ENCODE results near the gene STPG4. TPM values are rescaled to one million over a fixed set of nuclear protein-coding genes. Genes with fewer than 3 reads are reported as not detected.

The STPG4 gene
- polyA plus RNA-seq, 1 of the 3 experiments (the other 2 are of a cell fraction): 0.20 TPM

GRCh38 chr2:47069628-47070154, 85.4 kb downstream of the STPG4 start:
- ChIA-PET CTCF (interaction anchor here (0.6 to 3.1 kb wide), 3 partner anchors 14 to 318 kb away, joined by 3 to 15 read pairs (median 7); no protein-coding TSS in a partner anchor), POLR2A (interaction anchor here (1.1 to 3.1 kb wide), 2 partner anchors 10 to 13 kb away, joined by 4 to 14 read pairs; no protein-coding TSS in a partner anchor)
- Histone ChIP-seq H2AFZ (ENCODE audit: low read depth) (no peak overlapping the region), H3K27ac (ENCODE audit: low read depth in 2 of 2, low read length in 1 of 2) (peak overlapping the region; percentile 97 to 98), H4K20me1 (ENCODE audit: insufficient read depth) (no peaks in the 10 kb centered on the region), H3K9me2 (no peaks in the 10 kb centered on the region), H3K9ac (peak overlapping the region; percentile 79), H3K4me1 (ENCODE audit: control insufficient read depth in 1 of 2, insufficient read depth in 2 of 2, low read depth in 1 of 2, low read length in 1 of 2) (peaks cover 68 to 94% of the 10 kb centered on the region in 2 experiments), H3F3A (replicated peaks; ENCODE audit: insufficient read depth) (peaks cover 64% of the 10 kb centered on the region), H3K9me3 (no peaks in the 10 kb centered on the region), H3K4me3 (ENCODE audit: low read depth in 2 of 2, low read length in 1 of 2) (no peak overlapping the region), H3K79me2 (ENCODE audit: insufficient read depth) (peaks cover 15% of the 10 kb centered on the region; the same call in 1 of the 2 replicates), H3K36me3 (replicated peaks in 1 of 2; ENCODE audit: control insufficient read depth in 1 of 2, insufficient read depth in 2 of 2, low read length in 1 of 2) (peaks cover 0 to 6% of the 10 kb centered on the region in 2 experiments), H3K4me2 (peak overlapping the region; percentile 69), H3K27me3 (ENCODE audit: insufficient read depth) (no peaks in the 10 kb centered on the region)
- TF ChIP-seq EZH2phosphoT487 (IDR thresholded peaks at IDR 0.05; ENCODE audit: borderline replicate concordance, low read depth) (no peak), TCF12 (IDR thresholded peaks at IDR 0.05) (peak; percentile 91), ELF1 (IDR thresholded peaks at IDR 0.05) (no peak), CTCF (IDR thresholded peaks at IDR 0.05) (no peak), SIN3A (IDR thresholded peaks at IDR 0.05; ENCODE audit: borderline replicate concordance, low read depth, low read length) (peak; percentile 75; the same call in 1 of the 2 replicates), MEF2A (IDR thresholded peaks at IDR 0.05; ENCODE audit: borderline replicate concordance, low read depth) (peak; percentile 95; the same call in 1 of the 2 replicates), GABPA (IDR thresholded peaks at IDR 0.05; ENCODE audit: low read depth) (no peak), TAF1 (IDR thresholded peaks at IDR 0.05; ENCODE audit: borderline replicate concordance, low read depth, low read length) (no peak), RXRA (IDR thresholded peaks at IDR 0.05; ENCODE audit: borderline replicate concordance, low read depth) (peak; percentile 72; the same call in 1 of the 2 replicates), NFIC (IDR thresholded peaks at IDR 0.05; ENCODE audit: borderline replicate concordance) (peak; percentile 98), EP300 (IDR thresholded peaks at IDR 0.05; ENCODE audit: borderline replicate concordance in 1 of 2, low read depth in 1 of 2, low read length in 1 of 2) (peak; percentile 79 to 87), RFX5 (IDR thresholded peaks at IDR 0.05; ENCODE audit: low read length) (no peak), TEAD4 (IDR thresholded peaks at IDR 0.05; ENCODE audit: borderline replicate concordance, insufficient read depth) (peak; percentile 98), REST (IDR thresholded peaks at IDR 0.05; ENCODE audit: low read depth, low read length) (peak; percentile 71; the same call in 1 of the 2 replicates), ZBTB33 (IDR thresholded peaks at IDR 0.05; ENCODE audit: borderline replicate concordance, low read depth) (no peak), MAX (IDR thresholded peaks at IDR 0.05; ENCODE audit: low read depth) (peak; percentile 12; the same call in 1 of the 2 replicates), SMC3 (IDR thresholded peaks at IDR 0.05; ENCODE audit: low read depth, low read length) (no peak), CHD2 (IDR thresholded peaks at IDR 0.05; ENCODE audit: low read length, partially characterized antibody) (no peak), PBX3 (IDR thresholded peaks at IDR 0.05) (peak; percentile 75), POLR2AphosphoS5 (IDR thresholded peaks at IDR 0.05; ENCODE audit: low read depth, low read length) (peak; percentile 58; the same call in 1 of the 2 replicates), RAD21 (IDR thresholded peaks at IDR 0.05; ENCODE audit: low read length) (no peak), FOSL2 (IDR thresholded peaks at IDR 0.05; ENCODE audit: borderline replicate concordance, low read depth) (0 out of 2 replicates have a peak, but pooled peaks have one; percentile 21)
- 46% methylated on average over 6 of the region's 6 CpGs for WGBS (ENCODE audit: low lambda C conversion rate)
- peak; percentile 49 for DNase-seq

Data from SK-N-SH (cell line).